ENCODE measurements around the gene POLR2H.
"Not testable (repeated sequence)": the region's sequence is repeated elsewhere in the genome, so short reads cannot be mapped to it uniquely, and the experiment has no call there.

The POLR2H gene

GRCh38 chr3:184335661-184336546, 25.6 kb upstream of the POLR2H start:
- DNase-seq (ENCODE audit: low read depth in 2 of 2): peak; percentile 73 to 77

- no peak for DNase-seq (ENCODE audit: low read depth in 2 of 2)
Measured at GRCh38 chr3:184336547-184337398, 24.7 kb upstream of the POLR2H start.

GRCh38 chr3:184337399-184337714, 24.2 kb upstream of the POLR2H start, which contains the start of gene FAM131A:
Gene FAM131A (plus strand): TSS chr3:184337600. CDS start chr3:184337631, 31 bp downstream.
- DNase-seq (ENCODE audit: low read depth in 2 of 2): no peak

DNA sequence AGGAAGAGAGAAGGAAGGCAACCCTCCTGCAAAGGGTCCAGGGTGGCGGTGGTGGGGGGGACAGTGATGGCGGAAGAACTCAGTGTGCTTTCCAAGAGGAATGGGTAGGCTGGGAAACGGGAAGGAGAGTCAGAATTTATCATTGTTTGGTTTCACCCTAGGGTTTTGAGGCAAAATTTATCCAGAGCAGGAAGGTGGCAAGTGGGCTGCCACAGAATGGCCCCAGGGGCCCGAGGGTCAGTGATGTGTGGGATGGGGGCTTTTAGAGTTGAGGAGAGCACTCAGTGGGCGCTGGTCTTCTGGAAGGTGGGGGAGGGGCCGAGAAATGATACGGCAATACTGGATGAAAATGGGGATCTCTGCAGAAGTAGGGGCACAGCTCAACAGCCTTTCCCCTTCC, 23.5 kb upstream of the POLR2H start:
- DNase-seq (ENCODE audit: low read depth in 2 of 2): no peak

DNA sequence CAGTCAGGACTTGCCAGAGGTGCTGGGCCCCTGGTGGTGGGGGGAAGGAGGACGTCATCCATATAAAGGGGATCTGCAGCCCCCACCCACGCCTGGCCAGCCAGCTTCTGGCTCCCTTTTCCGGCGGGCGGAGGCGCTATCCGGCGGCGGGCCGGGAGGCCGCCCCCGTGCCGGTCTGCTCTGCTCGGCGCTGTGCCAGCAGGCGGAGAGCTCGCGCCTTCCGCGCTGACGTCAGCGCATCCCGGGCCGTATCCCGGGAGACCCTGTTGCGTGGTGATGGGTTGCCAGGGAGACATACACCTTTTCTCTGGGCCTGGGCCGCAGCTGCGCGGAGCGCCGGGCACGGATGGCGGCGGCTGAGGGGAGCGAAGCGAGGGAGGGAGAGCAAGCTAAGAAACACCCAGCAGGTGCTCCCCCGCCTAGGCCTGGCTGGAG, 23.0 kb upstream of the POLR2H start:
- DNase-seq (ENCODE audit: low read depth in 2 of 2): no peak

DNA sequence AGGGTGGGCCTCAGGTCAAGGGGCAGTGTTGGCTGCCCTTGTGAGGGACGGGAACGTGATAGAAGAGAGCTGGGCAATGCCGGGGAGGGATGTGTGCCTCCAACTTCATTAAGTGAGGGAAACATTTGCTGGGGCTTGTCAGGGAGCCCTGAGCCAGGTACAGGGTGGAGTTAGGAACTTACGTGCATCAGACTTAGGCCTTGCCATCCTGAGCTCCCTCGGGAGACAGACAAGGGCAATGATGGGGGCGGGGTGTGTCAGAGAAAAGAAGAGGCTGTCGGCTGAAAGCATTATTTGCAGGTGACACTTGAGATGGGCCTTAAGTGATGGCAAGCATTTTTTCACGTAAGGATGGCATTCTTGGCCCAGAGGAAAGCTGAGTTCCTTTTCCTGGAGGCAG, 22.5 kb upstream of the POLR2H start:
- DNase-seq (ENCODE audit: low read depth in 2 of 2): no peak

GRCh38 chr3:184339451-184340135, 21.9 kb upstream of the POLR2H start:
- not testable (repeated sequence) for DNase-seq (ENCODE audit: low read depth in 2 of 2)

DNA sequence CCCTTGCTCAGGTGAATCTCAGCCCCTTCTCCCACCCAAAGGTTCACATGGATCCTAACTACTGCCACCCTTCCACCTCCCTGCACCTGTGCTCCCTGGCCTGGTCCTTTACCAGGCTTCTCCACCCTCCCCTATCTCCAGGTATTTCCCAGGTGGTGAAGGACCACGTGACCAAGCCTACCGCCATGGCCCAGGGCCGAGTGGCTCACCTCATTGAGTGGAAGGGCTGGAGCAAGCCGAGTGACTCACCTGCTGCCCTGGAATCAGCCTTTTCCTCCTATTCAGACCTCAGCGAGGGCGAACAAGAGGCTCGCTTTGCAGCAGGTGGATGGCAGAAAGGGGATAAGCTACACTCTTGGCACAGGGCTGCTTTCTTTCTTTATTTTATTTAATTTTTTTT, 19.6 kb upstream of the POLR2H start:
- no peak for DNase-seq (ENCODE audit: low read depth in 2 of 2)

GRCh38 chr3:184343200-184343876, 18.2 kb upstream of the POLR2H start:
- DNase-seq (ENCODE audit: low read depth in 2 of 2): no peak

- DNase-seq (ENCODE audit: low read depth in 2 of 2): no peak
Measured at GRCh38 chr3:184344579-184345316, 16.8 kb upstream of the POLR2H start.

DNA sequence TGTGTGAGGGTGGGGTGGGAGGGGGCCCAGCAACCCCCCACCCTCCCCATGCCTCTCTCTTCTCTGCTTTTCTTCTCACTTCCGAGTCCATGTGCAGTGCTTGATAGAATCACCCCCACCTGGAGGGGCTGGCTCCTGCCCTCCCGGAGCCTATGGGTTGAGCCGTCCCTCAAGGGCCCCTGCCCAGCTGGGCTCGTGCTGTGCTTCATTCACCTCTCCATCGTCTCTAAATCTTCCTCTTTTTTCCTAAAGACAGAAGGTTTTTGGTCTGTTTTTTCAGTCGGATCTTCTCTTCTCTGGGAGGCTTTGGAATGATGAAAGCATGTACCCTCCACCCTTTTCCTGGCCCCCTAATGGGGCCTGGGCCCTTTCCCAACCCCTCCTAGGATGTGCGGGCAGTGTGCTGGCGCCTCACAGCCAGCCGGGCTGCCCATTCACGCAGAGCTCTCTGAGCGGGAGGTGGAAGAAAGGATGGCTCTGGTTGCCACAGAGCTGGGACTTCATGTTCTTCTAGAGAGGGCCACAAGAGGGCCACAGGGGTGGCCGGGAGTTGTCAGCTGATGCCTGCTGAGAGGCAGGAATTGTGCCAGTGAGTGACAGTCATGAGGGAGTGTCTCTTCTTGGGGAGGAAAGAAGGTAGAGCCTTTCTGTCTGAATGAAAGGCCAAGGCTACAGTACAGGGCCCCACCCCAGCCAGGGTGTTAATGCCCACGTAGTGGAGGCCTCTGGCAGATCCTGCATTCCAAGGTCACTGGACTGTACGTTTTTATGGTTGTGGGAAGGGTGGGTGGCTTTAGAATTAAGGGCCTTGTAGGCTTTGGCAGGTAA, 16.0 kb upstream of the POLR2H start:
- no peak for DNase-seq (ENCODE audit: low read depth in 2 of 2)

DNA sequence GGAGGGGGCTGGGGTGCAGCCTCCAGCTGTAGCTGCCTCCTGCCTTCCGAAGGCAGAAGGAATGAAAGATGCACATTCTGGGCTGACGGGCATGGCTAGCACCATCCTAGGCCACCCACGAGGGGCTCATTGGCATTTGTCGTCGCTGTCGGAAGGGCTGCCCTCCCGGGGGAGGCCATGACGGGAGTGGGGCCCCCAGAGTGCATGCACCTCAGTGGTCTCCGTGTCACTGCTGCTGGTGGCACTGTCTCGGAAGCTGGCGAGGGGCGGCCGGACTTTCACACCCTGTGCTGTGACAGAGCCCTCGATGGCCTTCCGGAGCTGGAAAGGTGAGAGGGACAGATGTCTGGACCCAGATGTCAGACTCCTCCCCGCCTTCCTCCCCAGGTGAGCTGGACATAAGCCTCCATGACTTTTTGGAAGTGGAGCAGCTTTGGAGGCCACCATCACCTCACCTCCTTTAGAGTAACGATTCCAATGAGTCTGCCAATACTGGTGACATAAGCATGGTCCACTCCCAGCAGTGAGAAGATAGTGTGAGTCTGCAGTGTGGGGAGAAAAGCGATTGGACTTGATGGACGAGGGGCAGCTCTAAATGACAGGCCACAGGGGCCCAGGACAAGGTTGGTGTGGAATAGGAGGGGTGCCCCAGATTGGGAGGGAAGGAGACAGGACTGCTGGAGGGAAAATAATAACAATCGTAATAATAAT, 14.9 kb upstream of the POLR2H start:
- DNase-seq (ENCODE audit: low read depth in 2 of 2): no peak

- no peak for DNase-seq (ENCODE audit: low read depth in 2 of 2)
Measured at GRCh38 chr3:184347321-184348056, 14.0 kb upstream of the POLR2H start.

- no peak for DNase-seq (ENCODE audit: low read depth in 2 of 2)
Measured at GRCh38 chr3:184348057-184348382, 13.5 kb upstream of the POLR2H start.

DNA sequence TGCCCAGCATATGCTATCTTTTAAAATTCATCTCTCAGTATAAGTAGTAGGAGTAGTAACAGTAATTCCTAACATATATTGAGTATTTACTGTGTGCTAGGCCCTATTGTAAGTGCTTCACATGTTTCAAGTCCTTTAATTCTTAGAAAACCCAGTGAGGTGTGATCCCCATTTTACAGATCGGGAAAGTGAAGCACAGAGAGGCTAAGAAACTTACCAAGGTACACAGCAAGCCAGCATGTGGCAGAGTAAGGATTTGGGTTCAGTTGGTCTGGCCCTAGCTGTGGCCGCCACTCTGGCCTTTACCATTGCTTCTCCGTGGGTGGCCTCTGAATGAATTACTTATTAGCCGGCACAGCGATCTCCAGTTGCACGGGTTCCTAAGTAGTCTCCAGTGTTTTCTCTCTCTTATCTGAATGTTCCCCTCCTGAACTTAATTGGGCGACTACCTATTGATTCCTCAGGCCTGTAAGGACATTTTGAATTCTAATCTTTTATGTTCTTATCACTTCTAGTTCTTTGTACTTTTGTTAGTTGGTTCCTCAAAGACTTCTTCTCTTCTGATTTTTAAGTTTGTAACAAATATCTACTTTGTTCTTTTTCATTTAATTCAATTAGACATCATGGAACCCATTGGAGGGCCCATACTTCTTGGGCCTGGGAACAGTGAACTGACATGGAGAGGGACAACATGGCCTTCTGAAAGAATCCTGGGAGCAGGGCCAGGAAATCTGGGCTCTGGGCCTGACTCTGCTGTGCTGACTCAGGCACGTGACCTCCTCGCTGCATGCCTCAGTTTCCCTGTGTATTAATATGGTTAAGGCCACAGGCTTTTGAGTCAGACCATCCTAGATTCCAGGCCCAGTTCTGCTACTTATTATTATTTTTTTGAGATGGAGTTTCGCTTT, 11.7 kb upstream of the POLR2H start:
- DNase-seq (ENCODE audit: low read depth in 2 of 2): no peak

GRCh38 chr3:184350618-184351017, 10.9 kb upstream of the POLR2H start:
- no peak for DNase-seq (ENCODE audit: low read depth in 2 of 2)

- no peak for DNase-seq (ENCODE audit: low read depth in 2 of 2)
Measured at GRCh38 chr3:184351511-184352148, 9.9 kb upstream of the POLR2H start.

Data from stimulated activated CD8-positive, alpha-beta memory T cell treated with anti-CD3 and anti-CD28 coated beads, Interleukin-15, amount 100 ng/mL, for 48 hours (primary cell).